ENCODE data around the gene ANKRD40CL. TPM values are rescaled to one million over a fixed set of nuclear protein-coding genes. Genes with fewer than 3 reads are reported as not detected.

Gene ANKRD40CL
- polyA plus RNA-seq, 1 of the 3 experiments (the other 2 are of a cell fraction), result not detected

- 15% methylated on average over 7 of the region's 7 CpGs for whole genome bisulfite sequencing (ENCODE audit: low lambda C conversion rate)
- Histone ChIP-seq H3K27ac (ENCODE audit: low read depth in 2 of 2, low read length in 1 of 2) (no peak overlapping the region), H3K9me2 (no peaks in the 10 kb centered on the region), H3F3A (replicated peaks; ENCODE audit: insufficient read depth) (no peaks in the 10 kb centered on the region), H4K20me1 (ENCODE audit: insufficient read depth) (no peaks in the 10 kb centered on the region), H3K27me3 (ENCODE audit: insufficient read depth) (no peaks in the 10 kb centered on the region), H3K9me3 (no peaks in the 10 kb centered on the region), H3K4me2 (no peak overlapping the region), H3K4me3 (ENCODE audit: low read depth in 2 of 2, low read length in 1 of 2) (no peak overlapping the region), H3K36me3 (replicated peaks in 1 of 2; ENCODE audit: control insufficient read depth in 1 of 2, insufficient read depth in 2 of 2, low read length in 1 of 2) (no peaks in the 10 kb centered on the region), H3K79me2 (ENCODE audit: insufficient read depth) (no peaks in the 10 kb centered on the region), H2AFZ (ENCODE audit: low read depth) (peak overlapping the region; percentile 75), H3K4me1 (ENCODE audit: control insufficient read depth in 1 of 2, insufficient read depth in 2 of 2, low read depth in 1 of 2, low read length in 1 of 2) (no peaks in the 10 kb centered on the region), H3K9ac (no peak overlapping the region)
- no peak for TF ChIP-seq IRF3 (IDR thresholded peaks at IDR 0.05; ENCODE audit: low read depth, low read length)
- TF ChIP-seq SMC3 (IDR thresholded peaks at IDR 0.05; ENCODE audit: low read depth, low read length), result peak; percentile 99
- peak; percentile 100 for TF ChIP-seq RAD21 (IDR thresholded peaks at IDR 0.05; ENCODE audit: low read length)
- peak; percentile 100 for TF ChIP-seq CTCF (IDR thresholded peaks at IDR 0.05)
- TF ChIP-seq REST (IDR thresholded peaks at IDR 0.05; ENCODE audit: low read depth, low read length), result 0 out of 2 replicates have a peak, but pooled peaks have one; percentile 16
- no peak for TF ChIP-seq GABPA (IDR thresholded peaks at IDR 0.05; ENCODE audit: low read depth)
- ChIA-PET CTCF (interaction anchor here (0.6 to 10.4 kb wide), 80 partner anchors 10 to 379 kb away, joined by 3 to 520 read pairs (median 5); partner anchors contain the start of genes ANKRD40CL, NME1, SPATA20 and TOB1), POLR2A (interaction anchor here (0.5 to 1.1 kb wide), 5 partner anchors 59 to 171 kb away, joined by 3 read pairs; partner anchors contain the start of genes LUC7L3 and TOB1)
- peak; percentile 97 for DNase-seq
These were observed 15.9 kb upstream of the ANKRD40CL start for GRCh38 chr17:50783193-50783660.

GRCh38 chr17:50781167-50781566 lies 13.8 kb upstream of the ANKRD40CL start:
- no peak overlapping the region for H2AFZ ChIP-seq (ENCODE audit: low read depth)
- H3K9ac ChIP-seq, result no peak overlapping the region
- no peak for TF ChIP-seq ZBTB33 (IDR thresholded peaks at IDR 0.05; ENCODE audit: borderline replicate concordance, low read depth)
- no peak for TF ChIP-seq USF2 (IDR thresholded peaks at IDR 0.05; ENCODE audit: borderline replicate concordance, low read depth, low read length)
- no peak for TF ChIP-seq MEF2A (IDR thresholded peaks at IDR 0.05; ENCODE audit: borderline replicate concordance, low read depth)
- no peak for TF ChIP-seq IRF3 (IDR thresholded peaks at IDR 0.05; ENCODE audit: low read depth, low read length)
- no peak for TF ChIP-seq TAF1 (IDR thresholded peaks at IDR 0.05; ENCODE audit: borderline replicate concordance, low read depth, low read length)
- H3K4me3 ChIP-seq (ENCODE audit: low read depth in 2 of 2, low read length in 1 of 2), result no peak overlapping the region
- H3K27ac ChIP-seq (ENCODE audit: low read depth in 2 of 2, low read length in 1 of 2), result no peak overlapping the region
- no peaks in the 10 kb centered on the region for H3K4me1 ChIP-seq (ENCODE audit: control insufficient read depth in 1 of 2, insufficient read depth in 2 of 2, low read depth in 1 of 2, low read length in 1 of 2)
- CTCF ChIA-PET, result interaction anchor here (2.7 to 10.4 kb wide), 5 partner anchors 14 to 175 kb away, joined by 14 to 520 read pairs (median 71); no protein-coding TSS in a partner anchor
- POLR2A ChIA-PET, result no interaction called here
- H3K9me2 ChIP-seq, result no peaks in the 10 kb centered on the region
- DNase-seq, result no peak
- no peaks in the 10 kb centered on the region for H3K9me3 ChIP-seq
- H3K27me3 ChIP-seq (ENCODE audit: insufficient read depth), result no peaks in the 10 kb centered on the region
- no peak overlapping the region for H3K4me2 ChIP-seq
- H3K36me3 ChIP-seq (replicated peaks in 1 of 2; ENCODE audit: control insufficient read depth in 1 of 2, insufficient read depth in 2 of 2, low read length in 1 of 2), result no peaks in the 10 kb centered on the region
- 93% methylated on average over 38 of the region's 38 CpGs for WGBS (ENCODE audit: low lambda C conversion rate)
- no peaks in the 10 kb centered on the region for H3K79me2 ChIP-seq (ENCODE audit: insufficient read depth)
- no peaks in the 10 kb centered on the region for H3F3A ChIP-seq (replicated peaks; ENCODE audit: insufficient read depth)
- H4K20me1 ChIP-seq (ENCODE audit: insufficient read depth), result no peaks in the 10 kb centered on the region
